ENCODE results near the gene SPOCD1. TPM values are rescaled to one million over a fixed set of nuclear protein-coding genes. Genes with fewer than 3 reads are reported as not detected.

SPOCD1 gene
- total and polyA plus RNA-seq, 9 donors, result 0.13 to 0.75 (median 0.51) TPM

GRCh38 chr1:31795801-31796621, 19.8 kb downstream of the SPOCD1 start:
- Histone ChIP-seq H3K27ac (ENCODE audit: low read length) (no peak overlapping the region), H3K4me1 (ENCODE audit: control insufficient read depth, insufficient read depth, low read length) (peaks cover 9% of the 10 kb centered on the region), H3K36me3 (ENCODE audit: control insufficient read depth, insufficient read depth, low read length) (no peaks in the 10 kb centered on the region), H3K9me3 (replicated peaks; ENCODE audit: control insufficient read depth, low read depth, low read length) (no peaks in the 10 kb centered on the region), H3K4me3 (ENCODE audit: low read length) (no peak overlapping the region), H3K27me3 (ENCODE audit: control insufficient read depth, insufficient read depth, low read length) (peaks cover 12% of the 10 kb centered on the region)
- 73% methylated on average over 9 of the region's 13 CpGs for WGBS (ENCODE audit: insufficient coverage)
- DNase-seq, result peak; percentile 54

- peaks cover 10% of the 10 kb centered on the region for H3K27me3 ChIP-seq (ENCODE audit: control insufficient read depth, insufficient read depth, low read length)
- H3K4me1 ChIP-seq (ENCODE audit: control insufficient read depth, insufficient read depth, low read length), result peaks cover 9% of the 10 kb centered on the region
- H3K4me3 ChIP-seq (ENCODE audit: low read length), result no peak overlapping the region
- no peaks in the 10 kb centered on the region for H3K9me3 ChIP-seq (replicated peaks; ENCODE audit: control insufficient read depth, low read depth, low read length)
- H3K27ac ChIP-seq (ENCODE audit: low read length), result no peak overlapping the region
- no CpG with 5 or more reads among the region's 2 CpGs for WGBS (ENCODE audit: insufficient coverage)
- no peak for DNase-seq
- no peaks in the 10 kb centered on the region for H3K36me3 ChIP-seq (ENCODE audit: control insufficient read depth, insufficient read depth, low read length)
These were observed 20.6 kb downstream of the SPOCD1 start for GRCh38 chr1:31795096-31795675.

DNA sequence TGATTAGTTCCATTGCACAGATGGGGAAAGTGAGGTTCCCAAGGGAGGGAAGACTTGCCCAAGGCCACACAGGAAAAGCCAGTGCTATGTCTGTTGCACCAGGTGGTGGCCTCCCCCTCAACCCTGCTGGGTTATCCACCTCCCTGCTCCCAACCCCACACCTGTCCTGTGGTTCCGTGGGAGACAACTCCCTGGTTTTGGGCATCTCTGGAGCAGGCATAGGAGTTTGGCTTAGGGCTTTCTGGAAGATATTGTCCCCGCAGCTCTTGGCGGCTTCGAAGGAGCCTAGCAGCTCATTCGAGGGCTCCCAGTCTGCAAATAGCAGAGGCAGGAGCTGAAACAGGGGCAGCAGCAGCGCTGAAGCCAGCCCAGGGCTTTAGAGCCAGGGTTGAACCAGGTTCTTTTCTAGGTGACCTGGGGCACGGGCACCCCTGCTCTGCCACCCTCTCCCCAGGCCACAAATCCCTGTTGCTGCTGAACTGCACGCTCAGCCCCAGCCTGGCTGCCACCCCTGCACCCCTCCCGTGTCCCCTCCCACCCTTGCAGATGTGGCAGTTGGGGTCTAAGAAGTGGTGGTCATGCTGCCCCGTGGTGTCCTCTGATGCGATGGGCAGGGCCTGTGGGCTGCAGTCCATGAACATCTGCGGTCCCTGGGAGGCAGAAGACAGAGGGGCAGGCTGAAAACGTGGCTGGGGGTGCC, 22.1 kb downstream of the SPOCD1 start:
- WGBS (ENCODE audit: insufficient coverage), result 65% methylated on average over 8 of the region's 13 CpGs
- no peak overlapping the region for H3K27ac ChIP-seq (ENCODE audit: low read length)
- peaks cover 11% of the 10 kb centered on the region for H3K4me1 ChIP-seq (ENCODE audit: control insufficient read depth, insufficient read depth, low read length)
- H3K9me3 ChIP-seq (replicated peaks; ENCODE audit: control insufficient read depth, low read depth, low read length), result no peaks in the 10 kb centered on the region
- no peak overlapping the region for H3K4me3 ChIP-seq (ENCODE audit: low read length)
- no peak for DNase-seq
- no peaks in the 10 kb centered on the region for H3K36me3 ChIP-seq (ENCODE audit: control insufficient read depth, insufficient read depth, low read length)
- peaks cover 7% of the 10 kb centered on the region for H3K27me3 ChIP-seq (ENCODE audit: control insufficient read depth, insufficient read depth, low read length)

DNA sequence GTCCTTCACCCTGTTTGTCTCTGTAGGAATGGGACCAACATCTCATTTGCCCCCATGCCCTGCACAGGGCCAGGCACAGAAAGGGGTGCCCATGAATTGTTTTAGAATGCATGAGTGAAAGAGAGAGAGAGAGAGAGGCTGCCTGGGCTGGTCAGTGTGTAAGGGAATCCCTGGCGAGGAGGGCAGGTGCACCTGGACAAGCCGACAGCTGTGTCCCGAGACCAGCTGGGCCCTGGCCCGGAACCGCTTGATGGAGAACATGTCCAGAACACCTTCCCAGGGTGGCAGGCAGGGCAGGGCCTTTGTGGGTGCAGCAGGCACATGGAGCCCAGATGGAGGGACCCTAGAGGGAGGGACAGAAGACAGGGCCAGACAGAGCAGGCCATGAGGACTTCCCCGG, 22.7 kb downstream of the SPOCD1 start:
- H3K9me3 ChIP-seq (replicated peaks; ENCODE audit: control insufficient read depth, low read depth, low read length), result no peaks in the 10 kb centered on the region
- peaks cover 16% of the 10 kb centered on the region for H3K4me1 ChIP-seq (ENCODE audit: control insufficient read depth, insufficient read depth, low read length)
- DNase-seq, result no peak
- peaks cover 3% of the 10 kb centered on the region for H3K27me3 ChIP-seq (ENCODE audit: control insufficient read depth, insufficient read depth, low read length)
- WGBS (ENCODE audit: insufficient coverage), result 56% methylated on average over 5 of the region's 6 CpGs
- no peak overlapping the region for H3K4me3 ChIP-seq (ENCODE audit: low read length)
- no peak overlapping the region for H3K27ac ChIP-seq (ENCODE audit: low read length)
- H3K36me3 ChIP-seq (ENCODE audit: control insufficient read depth, insufficient read depth, low read length), result no peaks in the 10 kb centered on the region

DNA sequence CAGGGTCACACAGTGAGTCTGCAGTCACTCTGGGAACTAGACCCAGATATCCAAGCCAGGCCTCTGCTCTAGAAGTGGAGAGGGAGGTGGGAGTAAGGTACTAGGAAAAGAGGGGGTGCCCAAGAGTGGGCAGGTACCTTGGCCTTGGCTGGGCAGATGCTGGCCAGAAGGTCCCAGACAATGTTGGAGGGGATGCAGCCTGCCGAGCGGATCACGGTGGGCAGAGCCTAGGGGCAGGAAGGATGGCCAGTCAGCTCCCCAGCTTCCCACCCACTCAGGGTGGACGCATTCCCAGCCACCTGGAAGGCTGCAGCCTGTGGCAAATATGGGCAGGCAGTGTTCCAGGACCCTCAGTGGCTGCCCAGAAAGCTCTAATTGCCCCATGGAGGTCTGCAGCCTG, 23.3 kb downstream of the SPOCD1 start:
- WGBS (ENCODE audit: insufficient coverage), result 45% methylated on average over 3 of the region's 4 CpGs
- H3K4me3 ChIP-seq (ENCODE audit: low read length), result no peak overlapping the region
- H3K36me3 ChIP-seq (ENCODE audit: control insufficient read depth, insufficient read depth, low read length), result no peaks in the 10 kb centered on the region
- H3K27me3 ChIP-seq (ENCODE audit: control insufficient read depth, insufficient read depth, low read length), result no peaks in the 10 kb centered on the region
- no peaks in the 10 kb centered on the region for H3K9me3 ChIP-seq (replicated peaks; ENCODE audit: control insufficient read depth, low read depth, low read length)
- no peak overlapping the region for H3K27ac ChIP-seq (ENCODE audit: low read length)
- no peak for DNase-seq
- H3K4me1 ChIP-seq (ENCODE audit: control insufficient read depth, insufficient read depth, low read length), result peaks cover 21% of the 10 kb centered on the region

DNA sequence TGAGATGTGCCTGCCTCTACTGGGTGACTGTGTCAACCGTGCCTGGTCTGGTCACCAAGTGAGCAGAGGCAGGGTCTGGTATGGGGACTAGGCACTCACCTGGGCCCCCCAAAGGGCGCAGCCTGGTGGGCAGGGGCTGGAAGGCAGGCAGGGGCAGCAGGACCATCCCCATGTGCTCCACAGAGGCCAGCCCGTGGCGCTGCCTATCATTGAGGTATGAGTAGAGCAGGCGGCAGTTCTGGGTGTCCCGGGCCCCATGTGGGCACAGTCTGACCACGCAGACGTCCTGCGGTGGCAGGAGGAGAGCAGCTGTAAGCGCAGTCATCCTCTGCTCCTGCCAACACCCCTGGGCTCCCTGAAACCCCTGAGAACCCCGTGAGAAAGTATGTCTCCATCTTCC, 23.7 kb downstream of the SPOCD1 start:
- H3K9me3 ChIP-seq (replicated peaks; ENCODE audit: control insufficient read depth, low read depth, low read length), result no peaks in the 10 kb centered on the region
- H3K4me1 ChIP-seq (ENCODE audit: control insufficient read depth, insufficient read depth, low read length), result peaks cover 21% of the 10 kb centered on the region
- WGBS (ENCODE audit: insufficient coverage), result 86% methylated on average over 10 of the region's 11 CpGs
- no peak overlapping the region for H3K27ac ChIP-seq (ENCODE audit: low read length)
- no peak for DNase-seq
- no peaks in the 10 kb centered on the region for H3K36me3 ChIP-seq (ENCODE audit: control insufficient read depth, insufficient read depth, low read length)
- H3K27me3 ChIP-seq (ENCODE audit: control insufficient read depth, insufficient read depth, low read length), result no peaks in the 10 kb centered on the region
- H3K4me3 ChIP-seq (ENCODE audit: low read length), result no peak overlapping the region

GRCh38 chr1:31791131-31791858, 24.5 kb downstream of the SPOCD1 start:
- WGBS (ENCODE audit: insufficient coverage), result 80% methylated on average over 9 of the region's 13 CpGs
- H3K9me3 ChIP-seq (replicated peaks; ENCODE audit: control insufficient read depth, low read depth, low read length), result no peaks in the 10 kb centered on the region
- H3K4me1 ChIP-seq (ENCODE audit: control insufficient read depth, insufficient read depth, low read length), result peaks cover 21% of the 10 kb centered on the region
- no peaks in the 10 kb centered on the region for H3K36me3 ChIP-seq (ENCODE audit: control insufficient read depth, insufficient read depth, low read length)
- H3K27ac ChIP-seq (ENCODE audit: low read length), result no peak overlapping the region
- H3K27me3 ChIP-seq (ENCODE audit: control insufficient read depth, insufficient read depth, low read length), result no peaks in the 10 kb centered on the region
- H3K4me3 ChIP-seq (ENCODE audit: low read length), result no peak overlapping the region
- no peak for DNase-seq

DNA sequence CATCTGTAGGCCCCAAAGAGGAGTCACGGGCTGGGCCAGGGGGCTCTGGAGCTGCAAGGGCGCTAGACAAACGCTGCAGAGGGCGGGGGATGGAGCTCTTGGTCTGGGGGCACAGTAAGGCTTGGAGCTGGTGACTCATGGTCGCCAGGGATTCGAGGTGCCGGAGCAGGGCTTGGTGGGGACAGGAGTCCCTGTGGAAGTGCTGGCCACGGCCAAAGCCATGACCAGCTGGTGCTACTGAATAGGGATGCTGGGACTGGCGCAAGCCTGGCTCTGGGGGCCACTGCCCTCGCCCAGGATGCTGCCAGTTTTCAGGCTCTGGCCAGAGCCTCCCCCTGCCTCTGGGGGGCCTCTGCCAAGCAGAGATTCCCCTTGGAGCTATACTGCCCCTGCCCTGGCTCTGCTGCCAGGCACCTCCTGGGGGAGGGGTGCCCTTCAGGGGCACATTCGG, 25.2 kb downstream of the SPOCD1 start:
- no peaks in the 10 kb centered on the region for H3K36me3 ChIP-seq (ENCODE audit: control insufficient read depth, insufficient read depth, low read length)

DNA sequence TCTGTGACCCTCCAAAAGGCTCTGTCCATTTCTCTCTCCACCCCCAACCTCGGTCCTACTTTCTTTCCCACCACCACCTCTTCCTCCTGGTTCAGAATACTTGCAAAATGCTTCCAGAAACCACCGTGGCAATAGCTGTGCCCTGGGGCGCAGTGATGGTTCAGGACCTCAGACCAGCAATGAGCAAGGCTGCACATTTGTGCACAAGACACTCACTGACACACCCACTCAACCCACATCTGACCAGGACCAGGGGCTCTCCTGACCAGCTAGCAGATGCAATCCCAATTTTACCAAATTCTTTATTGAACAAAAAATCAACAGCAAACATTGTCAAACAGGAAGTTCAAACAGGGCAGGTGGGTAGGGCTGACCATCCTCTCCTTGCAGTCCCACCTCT, 25.7 kb downstream of the SPOCD1 start:
- 76% methylated on average over 3 of the region's 3 CpGs for WGBS (ENCODE audit: insufficient coverage)
- Histone ChIP-seq H3K4me3 (ENCODE audit: low read length) (no peak overlapping the region), H3K27me3 (ENCODE audit: control insufficient read depth, insufficient read depth, low read length) (no peaks in the 10 kb centered on the region), H3K9me3 (replicated peaks; ENCODE audit: control insufficient read depth, low read depth, low read length) (no peaks in the 10 kb centered on the region), H3K27ac (ENCODE audit: low read length) (no peak overlapping the region), H3K36me3 (ENCODE audit: control insufficient read depth, insufficient read depth, low read length) (no peaks in the 10 kb centered on the region), H3K4me1 (ENCODE audit: control insufficient read depth, insufficient read depth, low read length) (peaks cover 18% of the 10 kb centered on the region)
- no peak for DNase-seq

More for the DNA sequence above, 25.2 kb downstream of the SPOCD1 start:
- WGBS (ENCODE audit: insufficient coverage), result 75% methylated on average over 10 of the region's 11 CpGs
- H3K9me3 ChIP-seq (replicated peaks; ENCODE audit: control insufficient read depth, low read depth, low read length), result no peaks in the 10 kb centered on the region
- no peaks in the 10 kb centered on the region for H3K27me3 ChIP-seq (ENCODE audit: control insufficient read depth, insufficient read depth, low read length)
- H3K4me1 ChIP-seq (ENCODE audit: control insufficient read depth, insufficient read depth, low read length), result peaks cover 18% of the 10 kb centered on the region
- DNase-seq, result no peak
- H3K27ac ChIP-seq (ENCODE audit: low read length), result no peak overlapping the region
- no peak overlapping the region for H3K4me3 ChIP-seq (ENCODE audit: low read length)

Data from muscle of leg (tissue), 11 donors.